Measurements from ENCODE around the gene TAF12.

GRCh38 chr1:28671254-28671780 lies 28.4 kb upstream of the TAF12 start:
- TF ChIP-seq CTCF (conservative IDR thresholded peaks at IDR 0.05; ENCODE audit: low read depth, low read length) (no peak), EZH2 (IDR thresholded peaks at IDR 0.05; ENCODE audit: borderline replicate concordance, low read depth, low read length, poor library complexity, severe bottlenecking) (no peak)

Data from A673 (cell line).